Neural cell (in vitro differentiated cells): ENCODE results near the gene SEC14L1. TPM values are rescaled to one million over a fixed set of nuclear protein-coding genes. Genes with fewer than 3 reads are reported as not detected.

Experiments
- H2AFZ ChIP-seq: fragments of 200-600, 300-800 bp; sonication (generic), shearing (Covaris generic); 2 replicates; pipeline ENCODE4 v1.6.0; 2014; ENCODE audit warnings: low read depth, mild to moderate bottlenecking, antibody characterized with exemption, low read length, moderate library complexity
- H3F3A ChIP-seq: fragments of 200-600 bp; shearing (Covaris generic); 2 replicates; pipeline ENCODE4 v1.6.1; 2016; ENCODE audit warnings: mild to moderate bottlenecking, moderate library complexity, mixed read lengths, antibody characterized with exemption, low read length; ENCODE audit not compliant: insufficient read depth, poor library complexity, severe bottlenecking
- H3K27ac ChIP-seq: fragments of 200-600, 300-800 bp; sonication (generic), shearing (Covaris generic); 2 replicates; pipeline ENCODE4 v1.5.1; 2014; ENCODE audit warnings: mild to moderate bottlenecking, low read length, moderate library complexity
- H3K27me3 ChIP-seq: fragments of 300-800, 200-600 bp; sonication (generic), shearing (Covaris generic); 2 replicates; pipeline ENCODE4 v1.6.0; 2014; ENCODE audit warnings: mild to moderate bottlenecking, low read depth, low read length, moderate library complexity; ENCODE audit not compliant: insufficient read depth
- H3K36me3 ChIP-seq: fragments of 300-800, 200-600 bp; sonication (generic), shearing (Covaris generic); 2 replicates; pipeline ENCODE4 v1.5.1; 2014; ENCODE audit warnings: mild to moderate bottlenecking, antibody characterized with exemption, low read length, moderate library complexity; ENCODE audit not compliant: insufficient read depth
- H3K4me2 ChIP-seq: fragments of 300-800, 200-600 bp; sonication (generic), shearing (Covaris generic); 2 replicates; pipeline ENCODE4 v1.6.0; 2014; ENCODE audit warnings: mild to moderate bottlenecking, low read length
- H3K4me3 ChIP-seq: fragments of 300-800, 200-600 bp; sonication (generic), shearing (Covaris generic); 2 replicates; pipeline ENCODE4 v1.5.1; 2014; ENCODE audit warnings: mild to moderate bottlenecking, low read length, moderate library complexity
- H3K79me2 ChIP-seq: fragments of 200-600 bp; shearing (Covaris generic); replicated peaks from 2 replicates; pipeline ENCODE4 v1.6.0; 2014; ENCODE audit warnings: mild to moderate bottlenecking, low read length, moderate library complexity; ENCODE audit not compliant: insufficient read depth
- H3K9ac ChIP-seq: fragments of 300-800, 200-600 bp; sonication (generic), shearing (Covaris generic); 2 replicates; pipeline ENCODE4 v1.6.1; 2016; ENCODE audit warnings: mild to moderate bottlenecking, low read length, mixed read lengths
- H3K9me2 ChIP-seq: fragments of 200-600 bp; shearing (Covaris generic); 2 replicates; pipeline ENCODE4 v1.6.1; 2016; ENCODE audit warnings: mild to moderate bottlenecking, low read length, mixed read lengths; ENCODE audit not compliant: insufficient read depth
- H3K9me3 ChIP-seq: fragments of 200-600, 300-800 bp; sonication (generic), shearing (Covaris generic); 2 replicates; pipeline ENCODE4 v1.6.1; 2016; ENCODE audit warnings: mild to moderate bottlenecking, mixed run types, low read length, moderate library complexity, mixed read lengths
- H4K20me1 ChIP-seq: fragments of 200-600 bp; shearing (Covaris generic); 2 replicates; pipeline ENCODE4 v1.6.1; 2016; ENCODE audit warnings: mild to moderate bottlenecking, mixed run types; ENCODE audit not compliant: insufficient read depth
- EP300 ChIP-seq: fragments of 450-650 bp; conservative IDR thresholded peaks from 2 replicates; pipeline ENCODE4 v1.6.1; 2014; ENCODE audit warnings: antibody characterized with exemption, mild to moderate bottlenecking, moderate library complexity; ENCODE audit not compliant: poor library complexity, severe bottlenecking
- EZH2 ChIP-seq: fragments of 200-600, 300-800 bp; shearing (Covaris generic), sonication (generic); IDR thresholded peaks from 2 replicates; pipeline ENCODE4 v1.6.1; 2014; ENCODE audit warnings: antibody characterized with exemption, low read length, borderline replicate concordance, mild to moderate bottlenecking; ENCODE audit not compliant: insufficient read depth, poor library complexity, severe bottlenecking
- MXI1 ChIP-seq: fragments of 450-650 bp; conservative IDR thresholded peaks from 2 replicates; pipeline ENCODE4 v1.6.1; 2014; ENCODE audit warnings: antibody characterized with exemption, mild to moderate bottlenecking; ENCODE audit not compliant: poor library complexity, severe bottlenecking
- POLR2AphosphoS5 ChIP-seq: IDR thresholded peaks from 2 replicates; pipeline ENCODE4 v1.6.1; 2012
- RAD21 ChIP-seq: fragments of 450-650 bp; conservative IDR thresholded peaks from 2 replicates; pipeline ENCODE4 v1.6.1; 2014; ENCODE audit warnings: antibody characterized with exemption, mild to moderate bottlenecking, moderate library complexity
- SMC3 ChIP-seq: fragments of 450-650 bp; conservative IDR thresholded peaks from 2 replicates; pipeline ENCODE4 v1.6.1; 2014; ENCODE audit warnings: antibody characterized with exemption, mild to moderate bottlenecking, moderate library complexity; ENCODE audit not compliant: poor library complexity
- TAF1 ChIP-seq: IDR thresholded peaks from 2 replicates; pipeline ENCODE4 v1.6.1; 2012; ENCODE audit warnings: low read depth
- polyA plus RNA-seq: library from polyadenylated mRNA; depleted of rRNA; stranded (reverse); fragments of >200 nt; gene quantifications from 2 replicates; pipeline ENCODE4 v1.2.3, GENCODE V29; 2014
- TF ChIP-seq, protein P1 (sequence below): fragments of 450-650 bp; IDR thresholded peaks from 2 replicates; pipeline ENCODE4 v1.5.1; 2014; ENCODE audit warnings: antibody characterized with exemption, mild to moderate bottlenecking, moderate library complexity; ENCODE audit not compliant: poor library complexity, severe bottlenecking
- TF ChIP-seq, protein P2 (sequence below): IDR thresholded peaks from 2 replicates; pipeline ENCODE4 v1.6.1; 2012; ENCODE audit warnings: borderline replicate concordance

SEC14L1 gene
- polyA plus RNA-seq, 1 donor from 2014 or later = 40.4 TPM

DNA sequence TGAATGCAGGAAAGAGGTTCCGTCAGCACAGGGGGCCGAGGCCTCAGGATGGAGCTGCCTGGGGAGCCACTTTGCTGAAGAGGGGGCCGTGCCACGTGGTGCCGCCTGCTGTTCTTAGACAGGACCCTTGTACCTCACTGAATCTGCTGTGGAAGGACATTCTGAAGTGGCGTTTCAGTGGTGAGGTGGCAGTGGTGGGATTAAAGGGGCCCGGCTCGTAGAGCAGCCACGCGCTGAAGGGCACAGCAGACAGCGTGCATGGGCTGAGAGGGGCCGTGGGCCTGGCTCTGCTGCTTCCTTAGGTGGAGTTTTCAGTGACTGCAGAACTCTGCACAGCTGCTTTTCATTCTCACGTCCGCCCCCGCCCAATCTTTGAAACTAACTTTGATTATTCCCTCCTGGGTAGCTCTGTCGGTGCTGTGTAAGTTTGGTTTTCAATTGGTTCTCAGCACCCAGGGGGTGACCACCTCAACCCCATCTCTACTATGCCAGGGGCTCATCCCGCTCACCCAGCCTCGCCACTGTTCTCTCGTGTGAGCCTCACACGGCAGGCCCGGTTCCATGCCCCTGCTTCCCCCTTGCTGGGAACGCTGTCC, 70.3 kb downstream of the SEC14L1 start:
- Histone ChIP-seq H3K4me2 (no peak overlapping the region), H3K4me3 (no peak overlapping the region), H3F3A (no peaks in the 10 kb centered on the region), H3K79me2 (no peaks in the 10 kb centered on the region), H3K36me3 (peaks cover 3% of the 10 kb centered on the region), H3K9ac (no peak overlapping the region), H4K20me1 (no peaks in the 10 kb centered on the region), H3K27ac (no peak overlapping the region), H2AFZ (no peak overlapping the region), H3K9me2 (no peaks in the 10 kb centered on the region), H3K27me3 (no peaks in the 10 kb centered on the region), H3K9me3 (no peaks in the 10 kb centered on the region)
- TF ChIP-seq POLR2AphosphoS5 (no peak), MXI1 (no peak), TAF1 (no peak), SMC3 (no peak), EP300 (no peak), RAD21 (no peak), EZH2 (no peak)
- TF ChIP-seq, protein P1, sequence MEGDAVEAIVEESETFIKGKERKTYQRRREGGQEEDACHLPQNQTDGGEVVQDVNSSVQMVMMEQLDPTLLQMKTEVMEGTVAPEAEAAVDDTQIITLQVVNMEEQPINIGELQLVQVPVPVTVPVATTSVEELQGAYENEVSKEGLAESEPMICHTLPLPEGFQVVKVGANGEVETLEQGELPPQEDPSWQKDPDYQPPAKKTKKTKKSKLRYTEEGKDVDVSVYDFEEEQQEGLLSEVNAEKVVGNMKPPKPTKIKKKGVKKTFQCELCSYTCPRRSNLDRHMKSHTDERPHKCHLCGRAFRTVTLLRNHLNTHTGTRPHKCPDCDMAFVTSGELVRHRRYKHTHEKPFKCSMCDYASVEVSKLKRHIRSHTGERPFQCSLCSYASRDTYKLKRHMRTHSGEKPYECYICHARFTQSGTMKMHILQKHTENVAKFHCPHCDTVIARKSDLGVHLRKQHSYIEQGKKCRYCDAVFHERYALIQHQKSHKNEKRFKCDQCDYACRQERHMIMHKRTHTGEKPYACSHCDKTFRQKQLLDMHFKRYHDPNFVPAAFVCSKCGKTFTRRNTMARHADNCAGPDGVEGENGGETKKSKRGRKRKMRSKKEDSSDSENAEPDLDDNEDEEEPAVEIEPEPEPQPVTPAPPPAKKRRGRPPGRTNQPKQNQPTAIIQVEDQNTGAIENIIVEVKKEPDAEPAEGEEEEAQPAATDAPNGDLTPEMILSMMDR = no peak
- TF ChIP-seq, protein P2, sequence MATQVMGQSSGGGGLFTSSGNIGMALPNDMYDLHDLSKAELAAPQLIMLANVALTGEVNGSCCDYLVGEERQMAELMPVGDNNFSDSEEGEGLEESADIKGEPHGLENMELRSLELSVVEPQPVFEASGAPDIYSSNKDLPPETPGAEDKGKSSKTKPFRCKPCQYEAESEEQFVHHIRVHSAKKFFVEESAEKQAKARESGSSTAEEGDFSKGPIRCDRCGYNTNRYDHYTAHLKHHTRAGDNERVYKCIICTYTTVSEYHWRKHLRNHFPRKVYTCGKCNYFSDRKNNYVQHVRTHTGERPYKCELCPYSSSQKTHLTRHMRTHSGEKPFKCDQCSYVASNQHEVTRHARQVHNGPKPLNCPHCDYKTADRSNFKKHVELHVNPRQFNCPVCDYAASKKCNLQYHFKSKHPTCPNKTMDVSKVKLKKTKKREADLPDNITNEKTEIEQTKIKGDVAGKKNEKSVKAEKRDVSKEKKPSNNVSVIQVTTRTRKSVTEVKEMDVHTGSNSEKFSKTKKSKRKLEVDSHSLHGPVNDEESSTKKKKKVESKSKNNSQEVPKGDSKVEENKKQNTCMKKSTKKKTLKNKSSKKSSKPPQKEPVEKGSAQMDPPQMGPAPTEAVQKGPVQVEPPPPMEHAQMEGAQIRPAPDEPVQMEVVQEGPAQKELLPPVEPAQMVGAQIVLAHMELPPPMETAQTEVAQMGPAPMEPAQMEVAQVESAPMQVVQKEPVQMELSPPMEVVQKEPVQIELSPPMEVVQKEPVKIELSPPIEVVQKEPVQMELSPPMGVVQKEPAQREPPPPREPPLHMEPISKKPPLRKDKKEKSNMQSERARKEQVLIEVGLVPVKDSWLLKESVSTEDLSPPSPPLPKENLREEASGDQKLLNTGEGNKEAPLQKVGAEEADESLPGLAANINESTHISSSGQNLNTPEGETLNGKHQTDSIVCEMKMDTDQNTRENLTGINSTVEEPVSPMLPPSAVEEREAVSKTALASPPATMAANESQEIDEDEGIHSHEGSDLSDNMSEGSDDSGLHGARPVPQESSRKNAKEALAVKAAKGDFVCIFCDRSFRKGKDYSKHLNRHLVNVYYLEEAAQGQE = no peak

DNA sequence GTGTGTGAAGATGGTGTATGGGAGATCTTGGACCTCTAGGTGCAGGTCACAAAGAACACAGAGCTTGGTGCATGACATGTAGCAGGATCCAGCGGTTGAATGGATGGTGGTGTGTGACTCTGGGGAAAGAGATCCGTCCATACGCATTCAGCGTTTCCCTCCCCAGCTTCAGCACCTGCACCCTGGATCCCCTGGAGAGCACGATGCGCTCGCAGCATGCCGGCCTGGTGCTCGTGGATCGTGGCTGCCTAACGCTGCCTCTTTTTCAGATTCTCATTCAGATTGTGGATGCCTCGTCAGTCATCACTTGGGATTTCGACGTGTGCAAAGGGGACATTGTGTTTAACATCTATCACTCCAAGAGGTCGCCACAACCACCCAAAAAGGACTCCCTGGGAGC, 70.9 kb downstream of the SEC14L1 start:
- no peak overlapping the region for H3K9ac ChIP-seq
- no peaks in the 10 kb centered on the region for H3K9me3 ChIP-seq
- no peak overlapping the region for H3K4me2 ChIP-seq
- no peaks in the 10 kb centered on the region for H3K79me2 ChIP-seq
- no peaks in the 10 kb centered on the region for H4K20me1 ChIP-seq
- H3K36me3 ChIP-seq = peaks cover 3% of the 10 kb centered on the region
- H3K27me3 ChIP-seq = no peaks in the 10 kb centered on the region
- no peaks in the 10 kb centered on the region for H3F3A ChIP-seq
- TF ChIP-seq, protein P2 = no peak
- TF ChIP-seq SMC3 (no peak), TAF1 (no peak), EP300 (no peak), EZH2 (no peak), RAD21 (no peak), POLR2AphosphoS5 (no peak), MXI1 (no peak)
- TF ChIP-seq, protein P1 = no peak
- H3K27ac ChIP-seq = no peak overlapping the region
- no peak overlapping the region for H3K4me3 ChIP-seq
- H3K9me2 ChIP-seq = no peaks in the 10 kb centered on the region
- no peak overlapping the region for H2AFZ ChIP-seq
